GM19023 (cell line): Measurements from ENCODE around the gene PLA2G2C.

ENCODE experiments used
- ATAC-seq: cut with Tn5 transposase; IDR thresholded peaks from one replicate; pipeline ENCODE4 v1.9.1; 2021; ENCODE audit warnings: mild to moderate bottlenecking, moderate library complexity; ENCODE audit not compliant: unreplicated experiment

PLA2G2C gene

DNA sequence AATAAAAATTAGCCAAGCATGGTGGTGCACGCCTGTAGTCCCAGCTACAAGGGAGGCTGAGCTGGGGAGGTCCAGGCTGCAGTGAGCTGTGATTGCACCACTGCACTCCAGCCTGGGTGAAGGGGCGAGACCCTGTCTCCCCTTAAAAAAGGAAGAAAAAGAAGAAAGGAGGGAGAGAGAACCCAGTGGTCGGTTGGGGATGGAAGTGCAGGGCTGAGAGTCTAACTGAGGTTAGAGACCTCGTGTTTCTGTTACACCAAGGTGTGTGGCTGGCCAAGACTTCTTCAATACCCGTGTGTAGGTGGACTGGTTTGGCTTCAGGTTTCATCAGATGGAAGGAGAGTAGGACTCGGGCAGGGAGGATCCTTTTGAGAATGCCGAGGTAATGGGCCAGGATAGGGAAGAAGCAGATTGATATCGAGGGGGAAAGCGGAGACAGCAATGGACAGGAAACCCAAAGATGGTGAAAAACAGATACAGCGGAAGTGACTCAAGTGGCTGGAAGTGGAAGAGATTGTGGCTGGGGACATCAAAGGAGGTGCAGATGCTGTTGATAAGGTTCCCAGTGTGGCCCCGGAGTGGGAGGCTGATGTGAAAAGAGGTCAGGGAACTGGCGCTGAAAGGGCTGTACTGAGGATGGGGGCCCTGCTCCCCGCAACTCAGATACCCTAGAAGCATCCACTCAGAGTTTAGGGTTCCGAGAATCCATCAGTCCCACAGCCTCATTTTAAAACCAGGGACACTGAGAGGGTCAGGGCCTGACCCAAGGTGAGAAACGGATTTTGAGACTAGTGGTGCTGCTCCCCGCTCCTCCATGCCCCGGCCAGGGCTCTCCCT is 1.1 kb downstream of the PLA2G2C start:
- no peak for ATAC-seq

DNA sequence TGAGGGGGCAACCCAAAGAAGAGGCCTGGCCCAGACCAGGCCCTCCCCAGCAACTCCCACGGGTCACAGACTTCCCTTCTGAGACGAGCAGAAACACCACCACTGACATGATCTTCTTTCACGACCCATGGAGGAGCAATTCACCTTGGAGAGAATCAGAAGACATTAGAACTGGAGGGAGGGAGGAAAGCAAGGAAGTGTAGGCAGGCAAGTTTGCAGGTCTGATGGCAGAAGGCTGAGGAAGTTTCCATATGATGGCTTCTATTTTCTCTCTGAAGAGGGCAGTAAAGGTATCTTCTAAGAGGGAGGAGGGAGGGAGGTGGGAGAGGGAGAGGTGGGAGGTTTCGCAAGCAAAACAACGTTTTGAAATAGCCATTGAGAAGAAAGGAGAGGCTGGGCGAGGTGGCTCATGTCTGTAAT is 1.8 kb downstream of the PLA2G2C start:
- ATAC-seq, result no peak

DNA sequence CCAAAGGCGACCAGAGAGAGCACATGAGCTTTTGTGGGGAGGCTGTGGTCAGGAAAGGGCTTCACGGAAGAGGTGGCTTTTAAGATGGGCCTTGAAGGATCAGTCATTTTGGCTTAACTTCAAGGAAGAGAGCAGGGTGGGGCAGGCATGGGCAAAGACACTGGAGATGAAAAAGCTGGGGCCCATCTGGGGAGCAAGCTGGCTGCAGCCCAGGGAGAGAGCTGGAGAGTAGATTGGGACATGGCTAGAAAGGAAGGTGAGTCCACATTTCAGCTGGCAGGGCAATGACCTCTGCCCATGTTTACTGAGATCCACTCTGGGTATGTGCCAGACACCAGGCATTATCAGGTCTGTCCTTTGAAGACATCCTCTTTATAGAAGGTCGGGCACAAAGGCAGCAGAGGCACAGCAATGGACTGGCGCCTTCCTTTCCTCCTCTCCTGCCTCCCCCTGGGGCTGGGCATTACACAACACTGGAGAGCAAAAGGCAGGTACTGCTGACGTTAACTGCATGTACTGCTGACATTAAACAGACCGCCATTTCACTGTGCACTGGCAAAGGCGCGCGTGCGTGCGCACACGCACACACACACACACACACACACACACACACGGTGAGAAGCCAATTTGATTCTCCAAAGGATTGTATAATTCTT is 2.6 kb downstream of the PLA2G2C start:
- ATAC-seq, result no peak

DNA sequence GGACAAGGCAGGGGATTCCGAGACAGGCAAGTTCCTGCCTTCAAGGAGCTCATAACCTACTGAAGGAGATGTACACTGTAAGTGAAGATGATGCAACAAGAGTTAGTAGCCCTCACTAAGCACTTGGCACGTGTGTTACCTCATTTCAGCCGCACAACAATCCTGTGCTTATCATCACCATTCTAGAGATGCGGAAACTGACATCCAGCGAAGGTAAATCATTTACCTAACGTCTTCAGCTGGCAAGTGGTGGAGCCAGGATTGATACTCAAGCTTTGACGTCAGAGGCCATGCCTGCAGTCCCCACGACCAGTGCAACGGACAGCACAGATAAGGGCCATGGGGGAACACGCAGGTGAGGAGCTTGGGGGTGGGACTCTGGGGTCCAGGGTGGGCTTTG is 3.3 kb downstream of the PLA2G2C start:
- no peak for ATAC-seq

DNA sequence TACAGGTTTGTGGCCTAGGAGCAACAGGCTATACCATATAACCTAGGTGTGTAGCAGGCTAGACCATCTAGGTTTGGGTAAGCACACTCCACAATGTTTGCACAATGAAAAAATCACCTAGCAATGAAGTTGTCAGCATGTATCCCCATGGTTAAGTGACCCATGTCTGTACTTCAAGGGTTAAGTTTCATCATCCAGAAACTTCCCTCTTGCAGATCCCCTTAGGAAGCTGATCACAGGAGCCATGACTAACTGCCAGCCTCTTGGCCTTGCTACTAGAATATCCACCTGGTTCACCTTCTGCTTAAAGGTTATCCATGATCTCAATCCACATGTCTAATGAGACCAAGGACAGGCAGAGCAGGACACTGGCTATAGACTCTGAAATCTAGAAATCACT is 3.9 kb downstream of the PLA2G2C start:
- no peak for ATAC-seq

DNA sequence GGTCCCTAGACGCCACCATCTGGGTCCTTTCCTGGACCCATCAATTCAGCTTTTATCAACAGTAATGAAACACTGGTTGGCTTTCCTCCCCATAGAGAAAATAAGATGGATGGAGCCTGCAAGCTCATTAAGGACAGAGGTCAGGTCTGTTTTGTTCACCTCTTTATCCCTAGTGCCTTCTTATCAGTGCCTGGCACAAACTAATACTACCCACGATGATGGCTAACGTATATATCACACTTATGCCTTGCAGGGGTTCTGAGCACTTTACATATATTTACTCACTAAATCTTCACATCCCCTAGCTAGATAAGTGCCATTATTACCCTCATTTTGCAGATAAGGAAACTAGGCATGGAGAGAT is 5.5 kb downstream of the PLA2G2C start:
- ATAC-seq, result no peak

DNA sequence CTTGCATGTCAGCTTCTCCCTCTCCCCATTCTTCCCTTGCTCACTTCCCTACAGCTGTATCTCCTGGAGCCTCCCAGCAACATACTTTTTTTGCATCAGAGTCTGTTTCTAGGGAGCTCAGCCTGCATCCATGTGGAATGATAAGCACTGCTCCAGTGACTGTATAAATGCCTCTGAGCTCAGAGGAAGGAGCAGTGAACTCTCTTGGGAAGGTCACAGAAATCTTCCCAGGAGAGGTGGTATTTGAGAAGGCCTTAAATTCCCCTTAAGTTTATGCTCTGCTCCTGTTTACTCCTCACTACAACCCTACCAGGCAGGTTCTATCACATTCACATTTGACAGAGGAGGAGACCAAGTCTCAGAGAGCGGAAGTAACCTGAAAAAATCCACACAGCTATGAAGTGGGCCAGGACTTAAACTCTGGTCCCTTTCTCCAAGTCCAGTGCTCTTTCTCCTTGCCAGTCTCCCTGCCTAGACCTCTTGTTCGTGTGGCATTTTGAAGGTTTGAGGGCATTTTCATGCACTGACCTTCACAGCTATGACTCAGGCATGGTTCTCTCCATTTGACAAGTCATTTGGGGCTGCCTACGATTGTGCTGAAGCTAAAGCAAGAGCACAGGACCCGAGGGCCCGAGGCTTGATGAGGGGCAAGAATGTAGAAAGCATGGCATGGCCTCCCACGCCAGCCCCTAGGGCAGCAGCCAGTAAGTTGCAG is 6.0 kb downstream of the PLA2G2C start:
- no peak for ATAC-seq

DNA sequence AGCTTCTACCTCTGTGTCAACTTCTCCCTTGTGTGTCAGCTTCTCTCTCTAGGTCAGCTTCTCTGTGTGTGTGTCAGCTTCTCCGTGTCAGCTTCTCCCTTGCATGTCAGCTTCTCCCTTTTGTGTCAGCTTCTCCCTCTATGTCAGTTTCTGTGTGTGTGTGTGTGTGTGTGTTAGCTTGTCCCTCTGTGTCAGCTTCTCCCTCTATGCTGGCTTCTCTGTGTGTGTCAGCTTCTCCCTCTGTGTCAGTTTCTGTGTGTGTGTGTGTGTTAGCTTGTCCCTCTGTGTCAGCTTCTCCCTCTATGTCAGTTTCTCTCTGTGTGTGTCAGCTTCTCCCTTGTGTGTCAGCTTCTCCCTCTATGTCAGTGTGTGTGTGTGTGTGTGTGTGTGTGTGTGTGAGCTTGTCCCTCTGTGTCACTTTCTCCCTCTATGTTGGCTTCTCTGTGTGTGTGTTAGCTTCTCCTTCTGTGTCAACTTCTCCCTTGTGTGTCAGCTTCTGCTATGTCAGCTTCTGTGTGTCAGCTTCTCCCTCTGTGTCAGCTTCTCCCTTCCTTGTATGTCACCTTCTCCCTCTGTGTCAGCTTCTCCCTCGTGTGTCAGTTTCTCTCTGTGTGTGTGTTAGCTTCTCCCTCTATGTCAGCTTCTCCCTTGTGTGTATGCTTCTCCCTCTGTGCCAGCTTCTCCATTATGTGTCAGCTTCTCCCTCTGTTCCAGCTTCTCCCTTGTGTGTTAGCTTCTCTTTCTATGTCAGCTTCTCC is 6.8 kb downstream of the PLA2G2C start:
- ATAC-seq, result no peak

DNA sequence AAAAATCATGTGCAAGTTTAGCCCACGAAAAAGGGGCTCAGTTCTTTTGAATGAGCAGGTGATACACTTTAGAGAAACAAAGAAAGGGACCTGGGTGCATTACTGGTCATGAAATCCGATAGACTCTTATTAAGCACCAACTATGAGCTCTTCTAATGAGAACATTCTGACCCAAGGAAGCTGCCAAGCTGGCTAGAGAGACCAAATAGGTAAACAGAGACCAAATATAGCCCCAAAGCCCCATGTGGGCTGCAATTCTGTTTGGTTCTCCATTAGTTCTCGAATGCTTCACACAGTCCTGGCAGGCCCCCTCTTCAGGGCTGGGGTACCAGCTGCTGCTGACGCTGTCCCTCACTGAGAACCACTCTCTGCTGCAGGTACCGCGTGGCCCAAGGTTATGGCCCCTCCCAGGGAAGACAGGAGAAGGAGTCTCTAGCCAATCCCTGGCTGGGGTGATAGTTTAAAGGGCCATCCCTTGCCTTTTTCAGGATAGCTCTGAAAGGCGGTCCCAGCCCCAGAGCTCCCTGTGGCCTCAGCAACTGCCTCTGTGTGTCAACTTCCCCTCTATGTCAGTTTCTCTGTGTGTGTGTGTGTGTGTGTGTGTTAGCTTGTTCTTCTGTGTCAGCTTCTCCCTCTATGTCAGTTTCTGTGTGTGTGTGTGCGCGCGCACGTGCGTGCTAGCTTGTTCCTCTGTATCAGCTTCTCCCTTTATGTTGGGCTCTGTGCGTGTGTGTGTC is 7.5 kb downstream of the PLA2G2C start:
- no peak for ATAC-seq

DNA sequence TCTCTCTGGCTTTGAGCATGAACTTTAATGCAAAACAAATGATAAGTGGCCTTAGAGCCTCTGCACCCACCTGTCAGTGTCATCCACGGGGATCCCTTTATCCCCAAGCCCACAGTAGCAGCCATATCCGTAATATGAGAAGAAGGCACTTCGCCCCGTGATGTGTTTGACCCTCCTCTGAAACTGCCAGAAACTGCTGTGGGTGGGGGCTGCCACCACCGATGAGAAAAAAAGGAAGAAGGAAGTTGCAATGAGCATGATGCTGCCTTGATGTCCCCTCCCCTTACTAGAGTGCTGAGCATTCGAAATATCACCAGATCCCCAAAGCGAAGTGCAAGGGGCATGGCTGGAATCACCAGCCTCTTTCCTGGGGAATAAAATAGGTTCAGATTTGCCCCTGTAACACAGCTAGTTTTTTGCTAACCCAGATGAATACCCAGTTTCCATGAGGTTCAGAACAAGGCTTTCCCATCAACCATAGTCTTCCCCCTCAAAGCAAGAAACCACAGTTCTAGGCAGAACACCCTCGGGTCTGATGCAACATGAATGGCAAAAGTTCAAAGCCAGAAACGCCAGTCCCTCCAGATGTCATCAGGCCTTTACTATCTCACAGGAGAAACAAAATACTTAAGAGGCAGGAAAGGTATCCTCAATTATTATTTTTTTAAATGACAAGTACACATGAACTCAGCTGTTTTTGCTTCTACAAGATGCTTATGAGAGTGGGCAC is 11.2 kb downstream of the PLA2G2C start:
- no peak for ATAC-seq

DNA sequence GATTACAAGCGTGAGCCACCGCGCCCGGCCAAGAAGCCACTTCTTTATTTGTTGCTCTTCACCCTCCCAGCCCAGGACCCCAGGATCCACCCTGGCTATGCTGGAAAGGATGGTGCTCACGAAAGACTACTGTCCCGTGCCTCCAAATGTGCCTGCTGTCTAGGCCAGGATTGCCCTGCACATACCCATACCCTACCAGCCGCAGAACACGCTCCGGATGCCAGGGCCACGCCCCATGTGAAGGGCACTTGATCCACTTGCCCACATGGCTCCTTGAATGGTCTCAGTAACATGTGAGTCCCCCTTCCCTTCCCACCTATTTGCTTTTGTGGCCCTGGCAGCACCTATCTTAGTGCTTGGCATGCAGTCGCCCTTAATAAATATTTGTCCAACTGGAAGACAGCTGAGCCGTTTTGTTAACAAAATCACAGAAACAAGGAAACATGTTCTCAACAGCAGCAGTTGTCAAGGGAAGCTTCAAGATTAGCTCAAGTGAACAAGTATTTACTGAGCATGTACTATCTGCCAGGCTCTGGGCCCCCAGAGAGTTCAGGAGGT is 14.2 kb downstream of the PLA2G2C start:
- no peak for ATAC-seq

DNA sequence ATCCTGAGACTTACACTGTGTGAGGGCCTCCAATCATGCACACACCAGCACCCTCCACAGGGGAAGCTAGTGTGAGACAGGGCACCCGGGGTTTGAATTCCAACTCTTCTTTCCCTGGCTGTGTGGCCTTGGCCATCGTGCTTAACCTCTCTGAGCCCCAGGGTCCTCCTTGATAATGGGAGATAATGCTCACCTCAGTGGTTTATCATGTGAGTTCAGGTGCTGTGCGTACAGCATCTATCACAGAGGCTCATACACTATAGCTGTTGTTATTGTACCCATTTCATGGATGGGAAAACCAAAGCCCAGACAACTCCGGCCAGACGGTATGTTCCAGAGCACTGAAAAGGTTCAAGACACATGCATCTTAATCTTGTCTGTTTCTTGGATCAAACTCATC is 16.4 kb downstream of the PLA2G2C start:
- no peak for ATAC-seq

DNA sequence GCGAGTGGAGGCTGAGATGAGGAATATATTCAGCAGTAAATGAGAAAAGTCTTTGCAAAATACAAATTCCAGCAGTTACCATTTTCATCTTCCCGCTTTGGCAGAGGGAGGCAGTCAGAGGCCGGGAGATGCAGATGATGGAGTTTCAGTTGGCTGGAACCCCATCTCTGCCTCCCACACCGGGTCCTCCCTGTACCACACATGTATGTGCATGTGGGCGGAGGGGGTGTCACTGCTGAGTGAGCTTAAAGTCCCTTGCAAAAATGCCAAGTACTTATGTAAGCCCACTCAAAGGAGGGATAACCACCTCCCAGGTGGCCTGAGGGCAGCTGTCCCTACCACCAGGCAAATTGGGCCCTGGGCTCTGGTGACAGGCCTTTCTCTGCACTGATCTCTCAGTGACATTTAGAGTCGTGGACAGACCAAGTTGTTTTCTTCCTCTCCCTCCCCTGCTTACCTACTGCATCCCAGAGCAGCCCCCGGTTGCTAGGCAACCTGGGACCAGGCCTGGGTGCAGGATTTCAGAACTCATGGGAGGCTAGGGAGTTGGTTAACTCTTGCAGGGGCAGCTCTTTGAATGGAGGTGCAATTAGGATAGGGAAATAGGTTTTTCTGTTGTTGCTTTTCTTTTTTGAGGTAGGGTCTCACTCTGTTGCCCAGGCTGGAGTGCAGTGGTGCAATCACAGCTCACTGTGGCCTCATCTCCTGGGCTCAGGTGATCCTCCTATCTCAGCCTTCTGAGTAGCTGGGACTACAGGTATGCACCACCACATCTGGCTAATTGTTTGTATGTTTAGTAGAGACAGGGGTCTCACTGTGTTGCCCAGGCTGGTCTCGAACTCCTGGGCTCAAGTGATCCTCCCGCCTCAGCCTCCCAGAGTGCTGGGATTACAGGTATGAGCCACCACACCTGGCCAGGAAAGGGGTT is 17.5 kb downstream of the PLA2G2C start:
- ATAC-seq, result no peak

DNA sequence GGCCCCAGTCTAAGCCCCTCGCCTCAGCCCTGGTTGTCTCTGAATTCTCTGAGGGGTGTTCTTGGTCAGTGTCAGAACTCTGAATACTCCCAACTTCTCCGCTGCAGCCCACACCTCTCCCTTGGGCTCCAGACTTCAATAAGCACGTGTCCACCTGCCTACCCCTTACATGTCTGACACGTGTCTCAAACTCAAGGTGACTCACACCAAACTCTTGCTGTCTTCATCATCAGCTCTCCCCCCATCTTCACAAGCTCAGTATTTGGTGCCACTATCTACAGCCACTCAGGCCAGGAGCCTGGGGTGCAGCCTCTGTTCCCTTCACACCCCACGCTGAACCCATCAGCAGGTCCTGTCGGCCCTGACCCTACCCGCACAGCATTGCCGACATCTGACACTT is 19.2 kb downstream of the PLA2G2C start:
- ATAC-seq, result no peak

DNA sequence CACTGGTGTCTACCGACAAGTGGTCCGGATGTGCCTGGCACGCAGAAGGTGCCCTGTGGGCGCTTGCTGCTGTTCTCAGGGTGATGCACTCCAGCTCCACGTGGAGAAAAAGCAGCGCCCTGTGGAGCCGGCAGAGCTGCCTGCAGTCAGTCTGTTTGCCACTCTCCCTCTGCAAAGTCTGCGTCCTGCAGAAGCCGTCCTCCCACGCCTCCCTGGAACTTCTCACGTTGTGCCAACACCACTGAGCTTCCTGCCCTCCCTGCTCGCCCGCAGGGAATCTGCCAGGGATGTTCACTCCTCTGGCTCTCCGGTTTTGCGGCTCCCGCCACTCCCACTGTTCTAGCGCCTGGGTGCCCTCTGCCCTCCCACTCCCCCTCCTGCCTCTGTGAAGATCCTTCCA is 20.3 kb downstream of the PLA2G2C start:
- ATAC-seq, result no peak

DNA sequence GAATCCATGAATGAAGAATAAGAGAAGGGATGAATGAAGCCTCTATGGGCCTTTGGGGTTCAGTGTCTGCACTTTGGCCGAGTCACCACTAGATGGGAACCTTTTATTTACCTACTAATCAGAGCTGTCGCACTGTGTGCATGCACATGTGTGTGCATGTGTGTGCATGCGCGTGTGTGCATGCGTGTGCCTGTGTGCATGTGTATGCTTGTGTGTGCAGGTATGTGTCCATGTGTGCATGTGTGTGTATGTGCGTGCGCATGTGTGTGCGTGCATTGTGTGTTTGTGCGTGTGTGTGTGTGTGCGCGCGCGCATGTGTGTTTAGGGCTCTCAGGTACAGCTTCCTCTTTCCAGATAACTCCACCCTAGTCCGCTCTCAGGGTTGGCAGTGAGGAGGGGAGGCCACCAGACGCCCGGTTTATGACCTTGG is 20.8 kb downstream of the PLA2G2C start:
- no peak for ATAC-seq

DNA sequence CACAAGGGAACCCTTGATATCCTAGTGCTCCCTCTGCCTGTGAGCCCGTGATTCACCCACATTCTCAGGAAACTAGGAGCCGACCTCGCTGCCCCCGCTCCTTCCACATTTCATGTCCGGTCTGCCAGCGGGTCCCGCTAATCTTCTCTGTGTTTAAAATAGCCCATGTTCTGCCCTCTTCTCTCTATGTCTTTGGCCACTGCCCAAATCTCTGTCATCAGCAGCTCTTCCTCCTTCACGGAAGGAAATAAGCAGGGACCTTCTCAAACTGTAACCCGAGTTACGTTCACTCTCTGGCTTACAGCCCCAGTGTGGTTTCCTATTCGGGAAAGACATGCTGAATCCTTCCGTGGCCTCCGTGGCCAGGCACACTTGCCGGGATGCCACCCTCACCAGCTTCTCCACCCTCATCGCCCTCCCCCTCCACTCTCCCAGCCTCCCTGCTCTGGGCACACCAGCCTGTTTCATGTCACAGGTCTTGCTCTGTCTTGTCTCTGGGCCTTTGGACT is 21.6 kb downstream of the PLA2G2C start:
- no peak for ATAC-seq

DNA sequence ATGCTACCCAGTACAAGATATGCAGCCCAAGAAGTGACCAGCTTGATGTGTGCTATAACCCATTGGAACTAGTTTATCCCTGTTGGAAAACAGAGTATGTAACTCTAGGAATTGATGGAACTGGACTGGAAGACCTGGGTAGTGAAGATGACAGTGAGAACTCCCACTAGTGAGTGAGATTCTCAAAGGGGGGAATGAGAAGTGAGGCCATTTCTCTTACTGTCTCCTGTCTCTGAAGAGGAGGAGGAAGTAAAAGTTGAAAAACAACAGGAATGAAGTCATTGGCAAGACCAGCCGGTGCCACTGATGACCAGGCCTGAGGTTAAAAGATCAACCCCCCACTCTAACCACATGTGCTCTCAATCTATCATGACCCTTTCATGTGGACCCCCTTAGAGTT is 26.3 kb downstream of the PLA2G2C start:
- ATAC-seq, result no peak
